Psoas muscle (tissue), 8 donors: ENCODE results near the gene PML. TPM values are rescaled to one million over a fixed set of nuclear protein-coding genes. Genes with fewer than 3 reads are reported as not detected.
"Not testable (repeated sequence)": the region's sequence is repeated elsewhere in the genome, so short reads cannot be mapped to it uniquely, and the experiment has no call there.

Experiments used
- ATAC-seq, 4 donors: fragments of 200-7000 bp; cut with Tn5 transposase; one replicate each; pipeline ENCODE4 v1.9.1; 2020; ENCODE audit warnings: moderate library complexity in 3 of 4, mild to moderate bottlenecking in 2 of 4
- DNase-seq, 2 donors: peaks; one replicate each; pipeline ENCODE4 v3.0.0-alpha.2; 2020
- H3K27ac ChIP-seq: fragments of 200-600 bp; one replicate; pipeline ENCODE4 v1.8.0; 2022
- H3K27me3 ChIP-seq, 3 donors: fragments of 200-600 bp in 1 of 3; one replicate each; pipeline versions ENCODE4 v1.6.1 to v1.8.0; 2013 to 2022; ENCODE audit warnings: low read length in 2 of 3, mild to moderate bottlenecking in 2 of 3, moderate library complexity in 1 of 3; ENCODE audit not compliant: insufficient read depth in 3 of 3
- H3K36me3 ChIP-seq, 2 donors: fragments of 200-600 bp in 1 of 2; one replicate each; pipeline versions ENCODE4 v1.6.1 to v1.8.0; 2013 to 2022; ENCODE audit warnings: low read depth in 1 of 2, mild to moderate bottlenecking in 1 of 2, moderate library complexity in 1 of 2; ENCODE audit not compliant: insufficient read depth in 1 of 2
- H3K4me1 ChIP-seq: fragments of 200-600 bp; one replicate; pipeline ENCODE4 v1.8.0; 2022
- H3K4me3 ChIP-seq: fragments of 200-600 bp; one replicate; pipeline ENCODE4 v1.8.0; 2022; ENCODE audit warnings: mild to moderate bottlenecking
- H3K9me3 ChIP-seq: fragments of 200-600 bp; one replicate; pipeline ENCODE4 v1.8.0; 2022
- WGBS, 3 donors: extraction: QIAGEN DNeasy Blood & Tissue Kit; methylation state at CpG; one replicate each; pipeline versions ENCODE4 v1.1.6 to v1.1.7; 2013; 5-methylcytosine and 5-hydroxymethylcytosine counted together
- intact Hi-C, 2 donors: fragments of 100-400 bp; cut with DNase I; formaldehyde crosslinking; loops; one replicate each; pipeline versions ENCODE4 v1.11.0 to v1.14.2; 2022
- polyA plus RNA-seq, 3 donors: library from polyadenylated mRNA; stranded (reverse); fragments of 200-250 nt; gene quantifications; one replicate each; pipeline ENCODE4 v1.2.3, GENCODE V29; 2013
- total RNA-seq, 4 donors: library from RNA; stranded (reverse); fragmentation: NEBNext Ultra II Directional in 2 of 4; extraction: Animal tissue kit (Norgen Biotek cat#: 25700) in 2 of 4; gene quantifications; one replicate each; pipeline versions ENCODE4 v1.2.1 to v1.2.4, GENCODE V29; 2021 to 2023
- TF ChIP-seq, protein P1 (sequence below): fragments of 200-600 bp; IDR thresholded peaks from one replicate; pipeline ENCODE4 v1.8.0; 2022; ENCODE audit warnings: antibody characterized with exemption
- donor health status: healthy with polysubstance abuse.
- donor health status: DM: no; HTN: no; CAD: no; lungs with moderate emphysema.
- donor health status: Bipolar disorder and iron deficiency.
- donor health status: healthy.
- donor health status: DM: yes; HTN: yes; CAD: no.
- donor health status: DM: no; HTN: no; CAD: no.
- donor health status: DM: no; HTN: no; CAD: no.
- donor health status: DM: yes; HTN: yes; CAD: no.

PML gene
- total and polyA plus RNA-seq, 7 donors, result 6.7 to 22.6 (median 15.0) TPM

DNA sequence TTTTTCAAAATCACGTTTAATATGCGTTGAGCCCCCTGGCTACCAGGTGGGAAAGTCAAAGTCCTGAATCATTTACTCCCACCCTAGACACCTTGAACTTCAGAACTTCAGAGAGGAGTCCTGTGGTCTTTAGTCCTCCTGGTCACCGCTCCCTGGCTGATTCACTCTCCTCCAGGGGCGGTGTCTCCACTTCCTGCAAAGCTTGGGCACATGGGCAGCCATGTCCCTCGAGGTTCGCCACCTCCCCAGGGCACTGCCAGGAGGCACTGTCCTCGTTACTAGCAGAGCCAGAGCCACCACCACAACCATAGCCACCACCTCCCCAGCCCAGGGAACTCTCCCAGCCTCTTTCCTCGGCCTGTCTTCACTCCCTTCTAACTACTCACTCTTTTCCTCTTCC, 37.2 kb upstream of the PML start:
- 82 to 86% (median 83%) methylated on average over 8 of the region's 8 CpGs for WGBS, 3 donors
- DNase-seq (no peak), ATAC-seq (no peak)
- Histone ChIP-seq H3K36me3 (peaks cover 0 to 2% of the 10 kb centered on the region in 2 donors), H3K27ac (no peak overlapping the region), H3K4me3 (no peak overlapping the region), H3K27me3 (peaks cover 0 to 6% (median 0%) of the 10 kb centered on the region in 3 donors), H3K4me1 (no peaks in the 10 kb centered on the region), H3K9me3 (no peaks in the 10 kb centered on the region)
- TF ChIP-seq, protein P1, sequence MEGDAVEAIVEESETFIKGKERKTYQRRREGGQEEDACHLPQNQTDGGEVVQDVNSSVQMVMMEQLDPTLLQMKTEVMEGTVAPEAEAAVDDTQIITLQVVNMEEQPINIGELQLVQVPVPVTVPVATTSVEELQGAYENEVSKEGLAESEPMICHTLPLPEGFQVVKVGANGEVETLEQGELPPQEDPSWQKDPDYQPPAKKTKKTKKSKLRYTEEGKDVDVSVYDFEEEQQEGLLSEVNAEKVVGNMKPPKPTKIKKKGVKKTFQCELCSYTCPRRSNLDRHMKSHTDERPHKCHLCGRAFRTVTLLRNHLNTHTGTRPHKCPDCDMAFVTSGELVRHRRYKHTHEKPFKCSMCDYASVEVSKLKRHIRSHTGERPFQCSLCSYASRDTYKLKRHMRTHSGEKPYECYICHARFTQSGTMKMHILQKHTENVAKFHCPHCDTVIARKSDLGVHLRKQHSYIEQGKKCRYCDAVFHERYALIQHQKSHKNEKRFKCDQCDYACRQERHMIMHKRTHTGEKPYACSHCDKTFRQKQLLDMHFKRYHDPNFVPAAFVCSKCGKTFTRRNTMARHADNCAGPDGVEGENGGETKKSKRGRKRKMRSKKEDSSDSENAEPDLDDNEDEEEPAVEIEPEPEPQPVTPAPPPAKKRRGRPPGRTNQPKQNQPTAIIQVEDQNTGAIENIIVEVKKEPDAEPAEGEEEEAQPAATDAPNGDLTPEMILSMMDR, result no peak
- intact Hi-C loops, result no loop called here

GRCh38 chr15:73957785-73958184, 36.7 kb upstream of the PML start:
- WGBS, 3 donors, result 80 to 85% (median 83%) methylated on average over 2 of the region's 2 CpGs
- Histone ChIP-seq H3K27me3 (peaks cover 0 to 6% (median 0%) of the 10 kb centered on the region in 3 donors), H3K4me1 (no peaks in the 10 kb centered on the region), H3K36me3 (no peaks in the 10 kb centered on the region), H3K9me3 (no peaks in the 10 kb centered on the region), H3K27ac (no peak overlapping the region), H3K4me3 (no peak overlapping the region)
- TF ChIP-seq, protein P1, result no peak
- intact Hi-C loops, result no loop called here
- DNase-seq (no peak), ATAC-seq (no peak)

DNA sequence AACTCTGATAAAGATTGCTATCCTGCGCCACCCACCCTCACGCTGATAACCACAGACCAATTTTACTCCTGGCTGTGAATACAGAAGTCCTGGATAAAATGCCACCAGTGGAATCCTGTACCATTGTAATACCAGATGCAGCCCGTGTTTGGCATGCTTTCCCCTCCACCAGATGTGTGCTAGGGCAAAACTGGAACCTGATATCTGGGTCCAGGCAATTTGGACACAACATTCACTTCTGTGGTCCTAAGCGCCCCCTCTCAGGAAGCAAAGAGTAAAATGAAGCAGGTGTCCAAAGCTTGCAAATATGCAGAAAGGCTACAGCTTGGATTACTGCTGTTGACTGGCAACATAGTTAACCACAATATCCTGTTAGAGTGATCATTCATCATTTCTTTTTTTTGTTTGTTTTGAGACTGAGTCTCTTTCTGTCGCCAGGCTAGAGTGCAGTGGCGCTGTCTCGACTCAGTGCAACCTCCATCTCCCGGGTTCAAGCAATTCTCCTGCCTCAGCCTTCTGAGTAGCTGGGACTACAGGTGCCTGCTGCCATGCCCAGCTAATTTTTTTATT, 35.4 kb upstream of the PML start:
- H3K27me3 ChIP-seq, result peaks cover 0 to 6% (median 0%) of the 10 kb centered on the region in 3 donors
- intact Hi-C loops, result no loop called here
- ATAC-seq, result no peak
- no peaks in the 10 kb centered on the region for H3K9me3 ChIP-seq
- 17 to 39% (median 21%) methylated on average over 8 of the region's 8 CpGs for WGBS, 3 donors
- no peaks in the 10 kb centered on the region for H3K36me3 ChIP-seq
- no peak overlapping the region for H3K4me3 ChIP-seq
- H3K27ac ChIP-seq, result no peak overlapping the region
- TF ChIP-seq, protein P1, result no peak
- DNase-seq, result no peak
- no peaks in the 10 kb centered on the region for H3K4me1 ChIP-seq

DNA sequence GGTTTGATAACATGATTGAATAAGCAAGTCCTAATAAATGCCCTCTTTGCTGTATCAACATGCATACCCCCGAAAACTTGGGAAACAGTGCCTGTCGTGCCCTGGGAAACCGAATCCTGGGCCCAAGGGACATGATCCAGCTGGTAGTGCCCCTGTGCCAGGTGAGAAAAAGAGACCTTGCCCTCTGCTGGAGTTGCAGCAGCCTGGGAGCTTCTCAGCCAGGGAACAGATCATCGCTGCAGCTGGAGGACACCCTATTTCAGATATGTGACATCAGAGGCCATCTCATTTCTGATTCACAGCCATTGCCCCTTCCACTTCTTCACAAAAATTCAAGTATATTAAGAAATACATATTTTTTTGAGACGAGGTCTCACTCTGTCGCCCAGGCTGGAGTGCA, 34.7 kb upstream of the PML start:
- DNase-seq (no peak), ATAC-seq (no peak)
- TF ChIP-seq, protein P1, result no peak
- WGBS, 3 donors, result 50 to 59% (median 53%) methylated on average over 6 of the region's 6 CpGs
- Histone ChIP-seq H3K36me3 (no peaks in the 10 kb centered on the region), H3K4me3 (no peak overlapping the region), H3K9me3 (no peaks in the 10 kb centered on the region), H3K27me3 (peaks cover 0 to 6% (median 0%) of the 10 kb centered on the region in 3 donors), H3K4me1 (no peaks in the 10 kb centered on the region), H3K27ac (no peak overlapping the region)
- intact Hi-C loops, result no loop called here

DNA sequence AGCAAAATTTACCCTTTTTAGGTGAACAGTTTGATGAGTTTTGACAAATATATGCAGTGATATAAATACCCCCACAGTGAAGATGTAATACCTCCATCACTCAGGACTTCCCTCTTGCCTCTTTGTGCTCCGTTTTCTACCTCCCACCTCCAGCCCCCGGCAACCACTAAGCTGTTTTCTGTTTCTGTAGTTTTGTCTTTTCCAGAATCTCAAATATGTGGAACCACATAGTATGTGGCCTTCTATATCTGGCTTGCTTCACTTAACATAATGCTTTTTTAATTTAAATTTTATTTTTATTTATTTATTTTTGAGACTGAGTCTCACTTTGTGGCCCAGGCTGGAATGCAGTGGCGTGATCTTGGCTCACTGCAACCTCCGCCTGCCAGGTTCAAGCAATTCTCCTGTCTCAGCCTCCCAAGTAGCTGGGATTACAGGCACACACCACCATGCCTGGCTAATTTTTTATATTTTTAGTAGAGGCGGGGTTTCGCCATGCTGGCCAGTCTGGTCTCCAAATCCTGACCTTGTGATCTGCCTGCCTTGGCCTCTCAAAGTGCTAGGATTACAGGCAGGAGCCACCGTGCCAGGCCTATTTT, 33.9 kb upstream of the PML start:
- H3K4me3 ChIP-seq, H3K36me3 ChIP-seq, H3K27me3 ChIP-seq, ATAC-seq, intact Hi-C loops, DNase-seq, H3K27ac ChIP-seq, H3K4me1 ChIP-seq, H3K9me3 ChIP-seq: not testable (repeated sequence)
- 91 to 93% (median 91%) methylated on average over 7 of the region's 7 CpGs for WGBS, 3 donors
